SK-N-SH (cell line): ENCODE results near the gene BEST3. TPM values are rescaled to one million over a fixed set of nuclear protein-coding genes. Genes with fewer than 3 reads are reported as not detected.

ENCODE experiments used
- CTCF ChIA-PET: fragments of 300-600, 350-600 bp; formaldehyde crosslinking; extraction: SDS; loops from one replicate; lab custom pipeline; 2021; lab: Yijun Ruan, JAX
- POLR2A ChIA-PET: fragments of 350-600 bp; sonication (Branson Sonifier 250); formaldehyde crosslinking; extraction: SDS; loops from one replicate; lab custom pipeline; 2020; ENCODE audit warnings: antibody characterized with exemption, inconsistent platforms; lab: Yijun Ruan, JAX
- DNase-seq: peaks from one replicate; pipeline ENCODE4 v3.0.0; 2012
- H2AFZ ChIP-seq: fragments of 200-600 bp; sonication (generic); 2 replicates; pipeline ENCODE4 v1.8.1; 2016; ENCODE audit warnings: antibody characterized with exemption, mild to moderate bottlenecking, low read depth
- H3F3A ChIP-seq: fragments of 200-600 bp; sonication (generic); replicated peaks from 2 replicates; pipeline ENCODE3; 2016; ENCODE audit warnings: antibody characterized with exemption, mild to moderate bottlenecking; ENCODE audit not compliant: insufficient read depth
- H3K27ac ChIP-seq, 2 experiments: fragments of 200-500 bp in 1 of 2; fragments of 200-600 bp in 1 of 2; sonication (Bioruptor generic) in 1 of 2; sonication (generic), shearing (Covaris generic) in 1 of 2; 2 replicates each; pipeline versions ENCODE4 v1.5.1 to v1.6.1; 2014 to 2016; ENCODE audit warnings: low read depth in 2 of 2, inconsistent platforms in 1 of 2, low read length in 1 of 2, mild to moderate bottlenecking in 1 of 2, mixed read lengths in 1 of 2
- H3K27me3 ChIP-seq: fragments of 200-600 bp; sonication (generic), shearing (Covaris generic); 2 replicates; pipeline ENCODE4 v1.6.1; 2016; ENCODE audit warnings: mixed run types; ENCODE audit not compliant: insufficient read depth
- H3K36me3 ChIP-seq, 2 experiments: fragments of 200-500 bp in 1 of 2; fragments of 200-600 bp in 1 of 2; sonication (Bioruptor generic) in 1 of 2; sonication (generic) in 1 of 2; replicated peaks in 1 of 2; 2 replicates each; pipeline versions ENCODE3 to v1.5.1; 2014 to 2016; ENCODE audit warnings: low read length in 1 of 2, mild to moderate bottlenecking in 1 of 2; ENCODE audit not compliant: insufficient read depth in 2 of 2, control insufficient read depth in 1 of 2
- H3K4me1 ChIP-seq, 2 experiments: fragments of 200-500 bp in 1 of 2; fragments of 200-600 bp in 1 of 2; sonication (Bioruptor generic) in 1 of 2; sonication (generic), shearing (Covaris generic) in 1 of 2; 2 replicates each; pipeline versions ENCODE4 v1.5.1 to v1.6.1; 2014 to 2016; ENCODE audit warnings: low read depth in 1 of 2, low read length in 1 of 2, mixed run types in 1 of 2; ENCODE audit not compliant: insufficient read depth in 2 of 2, control insufficient read depth in 1 of 2
- H3K4me2 ChIP-seq: fragments of 200-600 bp; sonication (generic), shearing (Covaris generic); 2 replicates; pipeline ENCODE4 v1.6.1; 2017; ENCODE audit warnings: mixed run types
- H3K4me3 ChIP-seq, 2 experiments: fragments of 200-500 bp in 1 of 2; fragments of 200-600 bp in 1 of 2; sonication (Bioruptor generic) in 1 of 2; sonication (generic), shearing (Covaris generic) in 1 of 2; 2 replicates each; pipeline versions ENCODE4 v1.5.1 to v1.8.1; 2014 to 2016; ENCODE audit warnings: low read depth in 2 of 2, inconsistent platforms in 1 of 2, low read length in 1 of 2, mild to moderate bottlenecking in 1 of 2, mixed read lengths in 1 of 2, moderate library complexity in 1 of 2
- H3K79me2 ChIP-seq: fragments of 200-600 bp; sonication (generic); 2 replicates; pipeline ENCODE4 v1.8.1; 2017; ENCODE audit warnings: mild to moderate bottlenecking; ENCODE audit not compliant: insufficient read depth
- H3K9ac ChIP-seq: fragments of 200-600 bp; sonication (generic); 2 replicates; pipeline ENCODE4 v1.6.1; 2017; ENCODE audit warnings: mixed run types
- H3K9me2 ChIP-seq: fragments of 200-600 bp; sonication (generic); 2 replicates; pipeline ENCODE4 v1.6.1; 2017; ENCODE audit warnings: mixed run types
- H3K9me3 ChIP-seq: fragments of 200-600 bp; sonication (generic); 2 replicates; pipeline ENCODE4 v1.6.1; 2017; ENCODE audit warnings: mixed run types, mild to moderate bottlenecking, moderate library complexity
- H4K20me1 ChIP-seq: fragments of 200-600 bp; sonication (generic); 2 replicates; pipeline ENCODE4 v1.6.1; 2017; ENCODE audit warnings: mild to moderate bottlenecking, mixed run types; ENCODE audit not compliant: insufficient read depth
- CTCF ChIP-seq: fragments of 200-600 bp; sonication (generic); IDR thresholded peaks from 2 replicates; pipeline ENCODE4 v1.6.1; 2017; ENCODE audit warnings: antibody characterized with exemption, mild to moderate bottlenecking, moderate library complexity
- EZH2phosphoT487 ChIP-seq: fragments of 200-600 bp; sonication (generic); IDR thresholded peaks from 2 replicates; pipeline ENCODE4 v1.6.1; 2017; ENCODE audit warnings: low read depth, mixed run types, mild to moderate bottlenecking, antibody characterized with exemption, moderate library complexity, borderline replicate concordance
- FOXJ3 ChIP-seq: sonication (generic); formaldehyde crosslinking; IDR thresholded peaks from 2 replicates; pipeline ENCODE4 v1.5.1; 2020; ENCODE audit warnings: mild to moderate bottlenecking, missing genetic modification reagents
- FOXM1 ChIP-seq: IDR thresholded peaks from 2 replicates; pipeline ENCODE4 v1.4.0; 2012; ENCODE audit warnings: low read depth, mild to moderate bottlenecking
- GABPA ChIP-seq: IDR thresholded peaks from 2 replicates; pipeline ENCODE4 v1.4.0; 2012; ENCODE audit warnings: low read depth, mild to moderate bottlenecking
- MEF2A ChIP-seq: IDR thresholded peaks from 2 replicates; pipeline ENCODE4 v1.4.0; 2012; ENCODE audit warnings: low read depth, borderline replicate concordance
- MXI1 ChIP-seq: IDR thresholded peaks from 2 replicates; pipeline ENCODE4 v1.6.1; 2012; ENCODE audit warnings: mild to moderate bottlenecking, low read depth, low read length, improper control_type of control experiment
- RAD21 ChIP-seq: IDR thresholded peaks from 2 replicates; pipeline ENCODE4 v1.6.1; 2012; ENCODE audit warnings: mild to moderate bottlenecking, low read length
- RCOR1 ChIP-seq: fragments of 150-350 bp; IDR thresholded peaks from 2 replicates; pipeline ENCODE4 v1.6.1; 2017; ENCODE audit warnings: antibody characterized with exemption, low read length
- RFX5 ChIP-seq: IDR thresholded peaks from 2 replicates; pipeline ENCODE4 v1.6.1; 2012; ENCODE audit warnings: mild to moderate bottlenecking, improper control_type of control experiment, low read length
- TAF1 ChIP-seq: IDR thresholded peaks from 2 replicates; pipeline ENCODE4 v1.6.1; 2012; ENCODE audit warnings: low read depth, mild to moderate bottlenecking, low read length, moderate library complexity, borderline replicate concordance
- TCF12 ChIP-seq: IDR thresholded peaks from 2 replicates; pipeline ENCODE4 v1.4.0; 2012
- TEAD4 ChIP-seq: IDR thresholded peaks from 2 replicates; pipeline ENCODE4 v1.4.0; 2012; ENCODE audit warnings: mild to moderate bottlenecking, borderline replicate concordance; ENCODE audit not compliant: insufficient read depth
- WGBS: methylation state at CpG from one replicate; pipeline ENCODE4 v1.1.6; 2017; ENCODE audit warnings: low lambda C conversion rate; 5-methylcytosine and 5-hydroxymethylcytosine counted together
- polyA plus RNA-seq, 3 experiments: library from polyadenylated mRNA; depleted of rRNA; stranded (reverse); fragments of >200 nt; gene quantifications; 2 replicates each; pipeline ENCODE4 v1.2.3, GENCODE V29; 2012
- TF ChIP-seq, protein P1 (sequence below): IDR thresholded peaks from 2 replicates; pipeline ENCODE4 v1.4.0; 2012; ENCODE audit warnings: low read depth
- TF ChIP-seq, protein P2 (sequence below): fragments of 150-350 bp; IDR thresholded peaks from 2 replicates; pipeline ENCODE4 v1.6.1; 2017; ENCODE audit warnings: antibody characterized with exemption, low read length, low read depth, borderline replicate concordance

Gene BEST3
- polyA plus RNA-seq, 1 of the 3 experiments (the other 2 are of a cell fraction): 0.48 TPM

DNA sequence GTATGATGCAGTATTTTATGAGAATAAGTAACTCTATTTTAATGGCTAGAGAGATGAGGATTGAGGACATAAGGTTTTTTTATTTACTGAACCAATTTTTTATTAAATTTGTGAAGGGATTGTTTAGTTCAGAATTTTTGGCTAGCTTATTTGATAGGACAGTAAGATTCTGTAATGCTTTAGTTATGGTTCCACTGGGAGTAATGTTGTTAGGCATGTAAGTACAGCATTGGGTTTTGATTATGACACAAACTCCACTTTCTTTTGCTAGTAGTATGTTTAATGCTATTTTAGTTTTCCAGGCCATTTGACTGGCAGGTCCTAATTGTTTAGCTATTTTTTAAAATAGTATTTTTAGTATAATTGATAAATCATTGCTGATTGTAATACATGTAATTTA is 54.6 kb downstream of the BEST3 start:
- Histone ChIP-seq H3K27ac (no peak overlapping the region), H3F3A (no peaks in the 10 kb centered on the region), H3K4me2 (no peak overlapping the region), H3K9me2 (no peaks in the 10 kb centered on the region), H4K20me1 (no peaks in the 10 kb centered on the region), H3K36me3 (no peaks in the 10 kb centered on the region), H3K27me3 (no peaks in the 10 kb centered on the region), H3K9me3 (no peaks in the 10 kb centered on the region), H3K9ac (no peak overlapping the region), H3K4me3 (no peak overlapping the region), H3K79me2 (no peaks in the 10 kb centered on the region), H3K4me1 (no peaks in the 10 kb centered on the region), H2AFZ (no peak overlapping the region)
- no peak for DNase-seq
- CTCF ChIA-PET: interaction anchor here (0.8 to 1.5 kb wide), 6 partner anchors 10 to 286 kb away, joined by 3 read pairs; partner anchors contain the start of gene CCT2
- POLR2A ChIA-PET: no interaction called here
- TF ChIP-seq RCOR1: no peak
- TF ChIP-seq, protein P1, sequence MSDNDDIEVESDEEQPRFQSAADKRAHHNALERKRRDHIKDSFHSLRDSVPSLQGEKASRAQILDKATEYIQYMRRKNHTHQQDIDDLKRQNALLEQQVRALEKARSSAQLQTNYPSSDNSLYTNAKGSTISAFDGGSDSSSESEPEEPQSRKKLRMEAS: no peak
- TF ChIP-seq TAF1: no peak
- TF ChIP-seq MEF2A: no peak
- TF ChIP-seq CTCF: no peak
- no peak for TF ChIP-seq TCF12
- no peak for TF ChIP-seq RAD21
- no peak for TF ChIP-seq TEAD4
- TF ChIP-seq EZH2phosphoT487: no peak
- TF ChIP-seq FOXJ3 (CRISPR knock-in tag): no peak
- no peak for TF ChIP-seq MXI1
- TF ChIP-seq, protein P2, sequence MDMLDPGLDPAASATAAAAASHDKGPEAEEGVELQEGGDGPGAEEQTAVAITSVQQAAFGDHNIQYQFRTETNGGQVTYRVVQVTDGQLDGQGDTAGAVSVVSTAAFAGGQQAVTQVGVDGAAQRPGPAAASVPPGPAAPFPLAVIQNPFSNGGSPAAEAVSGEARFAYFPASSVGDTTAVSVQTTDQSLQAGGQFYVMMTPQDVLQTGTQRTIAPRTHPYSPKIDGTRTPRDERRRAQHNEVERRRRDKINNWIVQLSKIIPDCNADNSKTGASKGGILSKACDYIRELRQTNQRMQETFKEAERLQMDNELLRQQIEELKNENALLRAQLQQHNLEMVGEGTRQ: no peak
- TF ChIP-seq GABPA: no peak
- TF ChIP-seq FOXM1: no peak

GRCh38 chr12:69642531-69642930 is 56.6 kb downstream of the BEST3 start:
- WGBS: 79% methylated on average over 3 of the region's 6 CpGs
- no peaks in the 10 kb centered on the region for H3F3A ChIP-seq
- H3K27me3 ChIP-seq: no peaks in the 10 kb centered on the region
- H3K4me2 ChIP-seq: no peak overlapping the region
- CTCF ChIA-PET: interaction anchor here (1.2 kb wide), 1 partner anchor 72 kb away, joined by 3 read pairs; no protein-coding TSS in a partner anchor
- H3K9ac ChIP-seq: no peak overlapping the region
- no peaks in the 10 kb centered on the region for H4K20me1 ChIP-seq
- no peak overlapping the region for H2AFZ ChIP-seq
- H3K9me3 ChIP-seq: no peaks in the 10 kb centered on the region
- POLR2A ChIA-PET: no interaction called here
- no peaks in the 10 kb centered on the region for H3K9me2 ChIP-seq
- H3K27ac ChIP-seq: no peak overlapping the region
- peaks cover 0 to 3% of the 10 kb centered on the region in 2 experiments; a peak in 1 of 4 replicates for H3K4me1 ChIP-seq
- no peaks in the 10 kb centered on the region for H3K79me2 ChIP-seq
- H3K4me3 ChIP-seq: no peak overlapping the region
- no peaks in the 10 kb centered on the region for H3K36me3 ChIP-seq
- TF ChIP-seq TCF12: no peak
- TF ChIP-seq, protein P2: no peak
- TF ChIP-seq GABPA: no peak
- TF ChIP-seq RFX5: no peak
- TF ChIP-seq CTCF: no peak
- no peak for DNase-seq
